GM19328 (cell line): ENCODE measurements around the gene BRD1.
"Not testable (repeated sequence)": the region's sequence is repeated elsewhere in the genome, so short reads cannot be mapped to it uniquely, and the experiment has no call there.

Experiments used
- ATAC-seq: cut with Tn5 transposase; IDR thresholded peaks from one replicate; pipeline ENCODE4 v1.9.1; 2021; ENCODE audit warnings: mild to moderate bottlenecking, moderate library complexity; ENCODE audit not compliant: unreplicated experiment

The BRD1 gene

DNA sequence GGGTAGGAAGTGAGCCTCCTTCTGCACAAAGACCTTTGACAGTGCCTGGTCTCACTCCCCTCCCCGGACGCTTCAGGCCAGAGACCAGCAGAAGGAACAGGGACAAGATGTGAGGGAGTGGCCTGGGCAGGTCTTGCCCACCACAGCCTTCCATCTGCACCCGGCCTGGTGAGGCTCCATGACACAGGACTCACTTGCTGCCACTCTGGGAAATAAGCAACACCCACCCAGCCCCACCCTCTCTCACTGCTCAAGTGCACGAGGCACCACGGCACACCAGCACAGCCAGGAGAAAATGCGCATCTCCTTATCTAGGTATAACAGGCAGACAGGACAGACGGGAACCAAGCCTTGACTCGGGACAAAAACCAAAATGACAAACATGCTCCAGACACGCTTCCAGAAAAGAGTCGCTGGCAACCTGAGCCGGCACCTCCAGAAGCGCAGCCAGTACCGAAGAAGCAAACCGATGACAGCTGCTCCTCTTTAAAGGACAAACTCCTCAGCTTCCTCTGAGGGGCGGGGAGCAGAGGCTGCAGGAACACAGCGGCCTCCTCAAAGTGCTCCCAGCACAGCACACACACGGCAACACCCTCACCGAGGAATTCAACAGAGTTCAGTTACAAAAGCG lies 41.7 kb downstream of the BRD1 start:
- ATAC-seq: no peak

DNA sequence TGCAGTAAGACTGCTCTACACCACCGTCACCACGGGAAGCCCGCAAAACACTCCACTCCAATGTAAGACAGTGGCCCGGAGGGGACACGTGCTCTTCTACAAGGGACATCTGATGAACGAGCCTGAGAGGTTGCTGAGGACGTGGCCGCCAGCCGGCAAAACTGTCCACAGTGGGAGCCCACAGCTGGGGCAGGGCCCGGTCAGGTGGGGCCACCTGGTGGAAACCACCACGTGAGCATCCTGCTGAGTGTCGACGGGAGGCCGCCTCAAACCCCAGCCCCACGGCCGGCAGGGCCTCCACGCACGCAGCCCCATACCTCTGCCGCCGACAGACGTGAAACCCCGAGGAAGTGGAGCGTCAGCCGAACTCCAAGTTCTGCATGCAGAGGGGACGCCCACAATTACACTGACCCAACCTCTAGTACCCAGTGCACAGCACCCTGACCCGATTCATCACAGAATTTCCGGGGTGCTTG lies 42.6 kb downstream of the BRD1 start:
- no peak for ATAC-seq

DNA sequence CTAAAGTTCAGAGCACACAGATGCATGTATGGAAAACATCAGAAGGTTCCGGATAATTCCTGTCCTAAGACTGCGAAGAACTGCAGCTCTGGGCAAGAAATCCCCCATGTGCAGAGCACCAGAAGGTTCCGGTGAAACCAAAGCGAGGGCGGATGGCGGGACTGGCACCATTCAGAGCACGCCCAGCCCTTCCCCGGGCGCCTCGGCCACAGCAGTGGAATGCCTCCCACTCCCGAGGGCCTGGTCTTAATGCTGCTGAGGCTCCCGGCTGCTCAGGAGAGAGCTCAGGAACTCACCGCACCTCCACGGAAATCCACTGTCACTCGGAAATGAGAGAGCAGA lies 43.1 kb downstream of the BRD1 start:
- ATAC-seq: no peak

DNA sequence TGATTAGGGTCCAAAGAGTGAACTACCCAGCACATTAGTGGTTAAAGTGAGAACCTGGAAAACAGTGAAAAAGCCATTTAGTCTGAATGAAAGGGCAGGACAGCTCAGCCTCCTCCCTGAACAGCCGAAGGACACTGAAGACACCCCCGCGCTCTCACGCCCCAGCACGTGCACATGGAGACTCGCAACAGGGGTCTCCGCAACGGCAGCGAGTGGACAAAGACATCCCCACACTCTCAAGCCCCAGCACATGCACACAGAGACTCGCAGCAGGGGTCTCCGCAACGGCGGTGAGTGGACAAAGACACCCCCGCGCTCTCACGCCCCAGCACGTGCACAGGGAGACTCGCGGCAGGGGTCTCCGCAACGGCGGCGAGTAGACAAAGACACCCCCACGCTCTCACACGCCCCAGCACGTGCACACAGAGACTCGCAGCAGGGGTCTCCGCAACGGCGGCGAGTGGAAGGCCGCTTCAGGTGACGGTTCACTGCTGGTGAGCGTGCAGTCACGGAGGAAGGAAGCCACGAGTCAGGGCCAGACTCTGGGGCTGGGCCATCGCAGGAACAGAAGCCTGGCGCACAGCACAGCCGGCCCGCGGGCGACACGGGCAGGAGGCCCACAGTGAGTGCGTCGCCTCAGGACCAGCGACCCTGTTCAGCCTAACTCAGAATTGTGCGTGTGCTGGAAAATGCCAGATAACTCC lies 43.6 kb downstream of the BRD1 start:
- ATAC-seq: no peak

DNA sequence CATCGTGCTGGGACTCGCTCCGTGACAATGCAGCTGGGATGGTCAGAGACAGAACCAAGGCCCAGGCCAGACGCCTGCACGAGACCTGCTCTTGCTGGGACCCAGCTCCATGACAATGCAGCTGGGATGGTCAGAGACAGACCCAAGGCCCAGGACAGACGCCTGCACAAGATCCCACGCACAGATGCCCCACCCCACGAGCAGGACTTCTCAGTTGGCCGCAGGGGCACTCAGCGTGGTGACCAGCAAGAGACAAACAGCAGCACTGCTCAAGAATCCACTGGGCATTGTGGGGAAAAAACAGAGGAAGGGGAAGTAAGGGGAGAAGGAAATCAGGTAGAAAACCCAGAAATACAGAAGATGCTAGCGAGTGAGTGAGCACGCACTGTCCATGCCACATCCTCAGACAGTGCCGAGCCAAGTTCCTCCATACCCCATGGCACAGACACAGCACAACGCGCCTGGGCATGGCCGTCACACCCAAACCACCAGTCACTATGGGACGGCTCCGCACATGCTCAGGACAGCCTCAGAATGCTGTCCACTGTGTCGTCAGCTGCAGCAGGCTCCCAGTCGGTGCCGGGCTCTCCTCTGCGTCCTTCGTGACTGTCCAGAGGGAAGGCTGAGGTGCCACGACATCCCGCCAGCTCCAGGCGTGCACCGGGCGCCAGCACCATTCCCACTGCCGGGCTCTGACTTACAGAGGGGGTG lies 44.5 kb downstream of the BRD1 start:
- no peak for ATAC-seq

DNA sequence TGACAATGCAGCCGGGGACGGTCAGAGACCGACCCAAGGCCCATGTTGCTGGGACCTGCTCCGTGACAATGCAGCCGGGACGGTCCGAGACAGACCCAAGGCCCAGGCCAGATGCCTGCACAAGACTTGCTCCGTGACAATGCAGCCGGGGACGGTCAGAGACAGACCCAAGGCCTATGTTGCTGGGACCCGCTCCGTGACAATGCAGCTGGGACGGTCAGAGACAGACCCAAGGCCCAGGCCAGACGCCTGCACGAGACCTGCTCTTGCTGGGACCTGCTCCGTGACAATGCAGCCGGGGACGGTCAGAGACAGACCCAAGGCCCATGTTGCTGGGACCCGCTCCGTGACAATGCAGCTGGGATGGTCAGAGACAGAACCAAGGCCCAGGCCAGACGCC lies 45.8 kb downstream of the BRD1 start:
- not testable (repeated sequence) for ATAC-seq

DNA sequence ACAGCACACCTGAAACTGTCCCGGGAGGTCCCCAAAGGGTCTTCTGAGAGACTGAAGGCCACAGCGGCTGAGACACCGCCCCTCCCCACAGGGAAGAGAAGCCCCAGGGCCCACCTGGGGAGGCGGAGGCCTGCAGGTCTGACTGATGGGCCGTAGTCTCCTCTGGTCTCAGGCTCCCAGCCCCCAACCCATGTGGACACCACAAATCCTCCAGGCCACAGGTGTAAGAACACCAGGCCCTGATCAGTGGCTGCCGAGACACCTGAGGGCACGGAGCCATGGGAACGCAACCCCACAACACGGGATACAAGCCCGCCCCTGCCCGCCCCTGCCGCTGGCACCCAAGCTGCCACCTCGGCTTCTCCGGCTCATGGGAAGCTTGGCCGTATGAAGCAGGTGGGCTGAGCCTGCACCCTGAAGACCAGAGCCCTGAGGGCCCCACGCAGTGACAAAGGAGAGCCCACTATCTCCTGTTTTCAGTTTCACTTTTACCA lies 46.3 kb downstream of the BRD1 start:
- no peak for ATAC-seq

DNA sequence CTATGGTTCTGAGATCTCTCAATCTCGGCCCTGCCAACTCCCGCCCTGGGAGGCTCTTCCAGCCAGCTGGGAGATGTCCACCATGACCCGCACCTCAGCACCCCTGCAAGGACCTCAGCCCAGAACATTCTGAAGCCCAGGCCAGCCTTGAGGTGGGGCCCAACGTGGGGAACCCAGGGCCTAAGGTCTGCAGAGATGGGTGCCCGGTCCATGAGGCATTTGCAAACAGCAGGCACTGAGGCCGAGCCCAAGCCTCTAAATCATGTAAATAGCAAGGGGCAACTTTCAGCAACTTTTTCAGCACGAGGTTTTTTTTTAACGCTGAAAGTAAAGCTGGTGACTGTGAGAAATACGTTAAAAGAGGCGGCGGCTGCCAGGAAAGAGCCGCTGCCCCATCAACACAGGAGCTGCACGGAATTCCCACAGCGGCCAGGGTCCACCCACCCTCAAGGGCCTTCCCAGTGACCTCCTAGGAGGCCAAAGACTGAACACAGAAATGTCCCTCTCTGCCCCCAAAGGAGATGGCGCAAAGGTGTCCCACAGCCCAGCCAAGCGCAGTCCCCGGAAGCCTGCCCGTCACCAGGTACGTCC lies 46.9 kb downstream of the BRD1 start:
- ATAC-seq: no peak

DNA sequence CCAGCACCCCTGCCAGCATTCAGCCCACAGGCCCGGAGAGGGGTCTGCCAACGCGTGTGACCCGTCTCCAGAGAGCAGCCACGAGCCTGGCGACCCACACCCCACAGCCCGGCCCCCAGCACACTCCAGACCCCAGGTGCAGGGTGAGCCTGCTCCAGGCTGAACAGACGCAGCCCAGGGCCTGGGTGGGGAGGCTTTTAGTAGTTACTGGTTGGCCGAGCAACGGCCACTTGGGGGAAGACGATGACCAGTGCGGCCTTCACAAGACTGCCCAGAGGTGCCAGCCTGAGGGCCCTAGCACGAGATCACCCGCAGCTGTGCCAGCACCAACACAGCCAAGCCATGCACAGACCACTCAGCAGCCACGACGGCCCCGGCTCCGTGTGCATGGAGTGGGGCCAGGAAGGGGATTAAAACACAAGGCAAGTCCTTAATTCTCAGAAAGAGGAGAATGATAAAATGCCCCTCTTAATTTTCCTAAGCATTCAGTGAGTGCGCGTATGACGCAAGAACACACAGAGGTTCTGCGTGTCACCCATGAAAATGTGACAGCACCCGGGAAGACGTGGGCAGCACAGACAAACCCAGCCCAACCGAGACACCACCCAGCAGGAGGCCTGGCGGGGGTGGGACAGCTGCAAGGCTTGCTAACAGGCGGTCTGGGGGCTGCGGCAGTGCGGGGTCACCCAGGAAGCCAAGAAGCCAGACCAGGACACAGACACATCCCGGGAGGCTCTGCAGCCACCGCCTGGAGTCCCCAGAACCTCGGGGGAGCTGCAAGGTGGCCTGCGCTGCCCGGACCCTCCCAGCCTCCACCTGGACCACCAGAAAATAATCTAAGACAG lies 47.6 kb downstream of the BRD1 start:
- no peak for ATAC-seq

DNA sequence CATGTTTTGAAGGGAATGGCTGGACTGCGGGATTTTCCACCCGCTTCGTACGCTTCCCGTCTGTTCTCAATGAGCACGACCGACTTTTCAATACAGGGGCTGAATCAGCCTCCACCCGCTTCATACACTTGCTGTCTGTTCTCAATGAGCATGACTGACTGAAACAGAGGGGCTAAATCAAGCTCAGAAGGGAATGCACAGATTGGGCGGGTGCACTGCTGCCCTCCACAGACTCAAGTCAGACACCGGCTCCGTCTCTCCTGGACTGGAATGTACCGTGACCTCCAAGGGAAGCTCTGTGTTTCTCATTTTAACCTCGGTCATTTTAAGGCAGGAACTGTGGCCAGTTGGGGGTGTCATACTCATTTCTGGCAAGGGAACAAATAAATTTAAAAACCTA lies 48.5 kb downstream of the BRD1 start:
- ATAC-seq: no peak

DNA sequence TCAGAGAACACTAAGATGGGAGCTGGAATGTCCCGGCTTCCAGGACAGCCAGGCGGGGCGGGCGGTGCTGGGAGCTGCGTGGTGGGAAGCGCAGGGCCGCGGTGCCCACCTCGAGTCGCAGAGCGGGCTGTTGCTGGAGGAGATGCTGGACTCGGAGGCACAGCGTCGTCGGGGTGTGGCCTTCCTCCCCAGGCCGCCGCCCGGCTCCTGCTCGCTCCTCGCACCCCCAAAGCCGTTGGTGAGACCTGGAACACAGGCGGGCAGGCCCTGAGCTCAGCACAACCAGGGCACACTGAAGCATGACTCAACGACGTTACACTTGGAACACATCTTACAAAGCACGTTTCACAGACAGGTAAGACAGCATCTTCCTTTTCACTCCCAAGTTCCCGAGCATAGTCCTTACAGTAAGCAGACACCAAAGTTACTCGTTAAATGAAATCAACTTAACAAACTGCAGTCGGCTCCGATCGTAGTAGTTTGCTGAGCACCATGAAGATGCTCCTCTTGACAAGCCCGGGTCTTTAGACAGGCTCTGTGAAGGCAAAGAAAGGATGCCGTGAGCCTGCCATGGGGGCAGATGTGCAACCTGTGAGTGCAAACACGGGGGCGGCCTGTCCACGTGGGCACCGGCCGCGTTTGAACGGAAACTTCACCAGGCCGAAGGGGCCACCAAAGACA lies 50.0 kb downstream of the BRD1 start:
- ATAC-seq: no peak

DNA sequence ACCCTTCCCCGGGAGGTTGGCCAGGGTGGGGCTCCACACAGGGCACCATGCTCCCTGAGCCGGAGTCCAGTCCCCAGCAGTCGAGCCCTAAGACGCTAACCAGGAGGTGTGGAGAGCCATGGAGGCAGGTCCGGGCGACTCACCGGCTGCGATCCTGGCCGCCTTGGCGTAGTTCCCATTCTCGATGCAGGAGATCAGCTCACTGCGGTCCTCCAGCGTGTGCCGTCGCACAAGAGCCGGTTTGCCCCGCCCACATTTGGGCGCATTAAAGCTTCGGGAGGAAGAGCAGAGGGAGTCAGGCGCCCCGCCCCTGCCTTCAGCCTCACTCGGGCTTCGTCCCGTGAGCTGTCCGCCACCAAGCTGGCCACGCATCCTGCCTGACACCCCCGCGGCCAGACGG lies 50.8 kb downstream of the BRD1 start:
- ATAC-seq: no peak

DNA sequence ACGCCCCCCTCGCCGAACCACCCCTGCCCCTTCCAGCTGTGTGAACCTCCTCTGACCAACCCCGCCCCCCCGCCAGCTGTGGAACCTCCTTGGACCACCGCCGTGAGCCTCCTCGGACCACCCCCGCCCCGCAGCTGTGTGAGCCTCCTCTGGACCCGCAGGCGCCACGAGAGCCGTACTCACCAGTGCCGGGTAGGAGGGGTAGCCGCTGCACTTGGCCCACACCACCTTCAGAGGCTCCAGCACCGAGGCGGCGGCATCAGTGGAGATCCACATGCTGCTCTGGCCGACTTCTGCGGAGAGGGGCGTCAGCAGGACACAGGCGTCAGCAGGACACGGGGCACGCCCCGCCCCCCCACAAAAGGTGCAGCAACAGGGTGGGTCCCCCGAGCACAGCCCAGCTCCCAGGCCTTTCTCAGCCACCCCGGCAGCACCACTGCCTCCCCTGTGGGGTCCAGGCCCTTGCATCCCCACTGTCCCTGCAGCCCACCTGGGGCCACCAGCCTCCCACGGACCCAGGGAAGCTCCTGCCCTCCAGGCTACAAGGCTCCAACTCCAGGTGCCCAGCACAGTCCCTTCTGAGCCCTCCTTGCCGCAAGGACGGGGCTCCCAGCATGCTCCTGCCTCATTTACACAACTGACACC lies 51.7 kb downstream of the BRD1 start:
- ATAC-seq: no peak

DNA sequence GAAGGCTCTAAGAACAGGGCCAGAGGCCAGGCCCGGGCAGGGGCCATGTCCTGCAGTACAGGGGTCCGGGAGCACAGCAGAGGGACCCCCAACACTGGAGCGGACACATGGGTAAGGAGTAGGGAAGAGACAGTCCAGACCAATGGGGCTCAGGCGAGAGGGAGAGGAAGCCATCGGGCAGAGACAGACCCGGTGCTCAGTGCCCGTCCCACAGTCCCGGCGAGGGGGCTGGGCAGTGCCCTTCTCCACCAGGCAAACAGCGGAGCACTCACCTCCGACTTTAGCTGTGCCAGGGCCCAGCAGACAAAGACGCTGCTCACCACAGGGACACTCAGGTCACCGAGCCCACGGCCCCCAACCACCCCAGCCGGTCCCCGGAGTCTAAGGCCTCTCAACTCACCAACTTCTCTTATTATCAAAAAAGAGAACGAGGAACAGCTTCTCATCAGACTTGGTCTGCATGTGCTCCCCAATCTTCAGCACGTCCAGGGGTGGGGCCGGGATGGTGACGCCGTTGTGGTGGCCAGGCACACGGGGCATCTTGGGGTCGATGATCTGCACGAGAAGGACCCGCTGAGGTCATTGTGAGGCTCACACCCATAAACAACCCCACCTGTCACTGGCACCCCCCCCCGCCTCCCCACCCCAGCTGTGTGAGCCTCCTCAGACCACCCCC lies 52.3 kb downstream of the BRD1 start:
- no peak for ATAC-seq

DNA sequence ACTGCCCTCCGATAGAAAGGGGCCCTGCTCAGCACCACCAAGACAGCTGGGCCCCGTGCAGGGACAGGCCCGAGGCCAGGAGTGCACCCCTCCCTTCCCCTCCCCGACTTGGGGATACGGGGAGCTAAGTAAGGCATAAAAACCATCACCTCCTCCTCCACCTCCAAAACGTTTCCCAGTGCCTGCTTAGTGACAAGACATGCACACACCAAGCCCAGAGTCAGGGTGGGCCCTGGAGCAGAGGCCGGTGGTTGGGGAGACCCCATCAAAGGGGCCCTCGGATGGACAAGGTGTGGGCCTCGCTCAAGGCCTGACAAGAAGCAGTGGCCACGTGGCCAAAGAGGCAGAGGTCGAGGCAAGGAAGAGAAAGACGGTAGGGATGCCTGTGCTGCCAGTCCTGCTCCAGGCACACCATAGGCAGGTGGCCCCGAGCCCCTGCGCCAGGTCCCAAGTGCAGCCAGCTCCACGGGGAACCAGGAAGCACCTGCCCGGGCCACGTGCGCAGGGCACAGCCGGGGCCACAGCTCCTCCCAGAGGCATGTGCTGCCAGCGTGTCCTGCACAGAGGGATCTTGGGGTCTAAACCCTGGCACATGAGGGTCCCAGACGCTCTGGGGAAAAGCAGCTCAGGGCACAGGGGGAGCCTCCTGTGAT lies 53.0 kb downstream of the BRD1 start:
- no peak for ATAC-seq

DNA sequence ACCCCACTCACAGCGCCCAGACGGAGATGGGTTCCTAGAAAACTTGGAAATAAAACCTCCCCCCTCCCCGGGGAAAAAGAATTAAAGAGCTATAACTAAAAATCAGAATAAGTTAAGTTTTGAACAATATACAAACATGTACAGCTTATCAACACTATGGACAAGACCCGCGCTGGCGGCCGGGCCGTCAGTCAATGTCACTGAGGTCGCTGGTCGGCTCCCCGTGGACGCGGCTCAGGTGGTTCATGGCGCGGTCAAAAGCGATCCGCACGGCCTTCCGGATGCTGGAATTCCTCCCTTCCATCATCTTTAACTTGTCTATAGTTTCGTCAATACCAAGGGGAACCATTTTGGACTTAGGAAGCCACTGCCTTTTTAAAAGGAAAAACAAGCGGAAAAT lies 53.6 kb downstream of the BRD1 start:
- ATAC-seq: no peak

DNA sequence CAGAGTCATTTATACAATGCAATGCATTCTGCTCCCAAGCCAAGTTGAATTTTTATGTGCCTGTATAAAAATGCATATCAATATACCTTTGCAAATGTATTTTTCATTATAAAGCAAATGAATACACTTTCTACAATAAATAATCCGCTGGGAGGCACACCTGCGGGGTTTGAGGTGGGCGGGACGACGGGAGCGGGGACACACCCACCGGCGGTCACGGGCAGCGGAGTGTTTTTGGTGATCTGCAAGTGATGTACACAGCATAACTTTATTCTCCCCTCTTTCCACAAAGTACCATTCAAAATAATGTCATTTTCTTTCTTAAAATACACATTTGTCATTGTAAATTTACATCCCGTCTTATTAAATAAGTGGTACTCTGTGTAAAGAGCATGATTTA lies 54.1 kb downstream of the BRD1 start:
- ATAC-seq: no peak

DNA sequence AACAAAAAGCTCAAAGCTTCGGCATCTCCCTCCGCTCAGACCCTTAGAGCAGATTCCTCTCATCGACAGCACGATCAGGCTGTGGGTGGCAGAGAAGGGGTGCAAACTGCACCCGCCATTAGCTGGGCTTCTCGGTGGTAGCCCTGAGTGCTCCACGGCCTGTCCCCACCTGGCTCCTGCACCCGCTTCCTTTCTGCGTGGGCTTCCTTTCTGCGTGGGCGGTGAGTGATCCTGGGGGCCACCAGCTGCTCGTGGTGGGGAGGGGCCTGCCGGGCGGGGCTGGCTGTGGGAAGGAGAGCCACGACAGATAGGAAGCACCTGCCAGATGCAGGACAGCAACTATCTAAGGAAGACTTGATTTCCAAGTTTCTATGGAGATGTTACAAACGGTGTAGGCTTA lies 55.0 kb downstream of the BRD1 start:
- no peak for ATAC-seq
